Skeletal muscle tissue (tissue), 4 donors: Measurements from ENCODE around the gene FA2H. TPM values are rescaled to one million over a fixed set of nuclear protein-coding genes. Genes with fewer than 3 reads are reported as not detected.

Source experiments
- H3K27ac ChIP-seq: one replicate; pipeline ENCODE4 v1.7.0; 2013; ENCODE audit warnings: mild to moderate bottlenecking, low read depth, low read length, inconsistent platforms
- H3K27me3 ChIP-seq, 3 donors: one replicate each; pipeline ENCODE4 v1.7.0; 2013; ENCODE audit warnings: low read length in 3 of 3; ENCODE audit not compliant: control insufficient read depth in 3 of 3, insufficient read depth in 3 of 3
- H3K36me3 ChIP-seq, 3 donors: one replicate each; pipeline ENCODE4 v1.7.0; 2013; ENCODE audit warnings: low read length in 3 of 3; ENCODE audit not compliant: control insufficient read depth in 3 of 3, insufficient read depth in 3 of 3
- H3K4me1 ChIP-seq, 3 donors: one replicate each; pipeline ENCODE4 v1.7.0; 2013; ENCODE audit warnings: low read length in 3 of 3, mild to moderate bottlenecking in 3 of 3; ENCODE audit not compliant: control insufficient read depth in 3 of 3, insufficient read depth in 3 of 3
- H3K4me3 ChIP-seq, 3 donors: one replicate each; pipeline ENCODE4 v1.7.0; 2013; ENCODE audit warnings: low read length in 3 of 3
- H3K9ac ChIP-seq, 3 donors: one replicate each; pipeline ENCODE4 v1.7.0; 2013; ENCODE audit warnings: low read length in 3 of 3, mild to moderate bottlenecking in 3 of 3, moderate library complexity in 2 of 3, low read depth in 1 of 3
- H3K9me3 ChIP-seq, 3 donors: one replicate each; pipeline ENCODE4 v1.7.0; 2013; ENCODE audit warnings: low read length in 3 of 3; ENCODE audit not compliant: control insufficient read depth in 3 of 3
- total RNA-seq: library from RNA; depleted of rRNA; stranded (reverse); fragments of >200 nt; gene quantifications from one replicate; pipeline ENCODE4 v1.2.3, GENCODE V29; 2014
- donor health status: Osteomylitis.

FA2H gene
- total RNA-seq, 1 donor from 2014 or later = not detected

DNA sequence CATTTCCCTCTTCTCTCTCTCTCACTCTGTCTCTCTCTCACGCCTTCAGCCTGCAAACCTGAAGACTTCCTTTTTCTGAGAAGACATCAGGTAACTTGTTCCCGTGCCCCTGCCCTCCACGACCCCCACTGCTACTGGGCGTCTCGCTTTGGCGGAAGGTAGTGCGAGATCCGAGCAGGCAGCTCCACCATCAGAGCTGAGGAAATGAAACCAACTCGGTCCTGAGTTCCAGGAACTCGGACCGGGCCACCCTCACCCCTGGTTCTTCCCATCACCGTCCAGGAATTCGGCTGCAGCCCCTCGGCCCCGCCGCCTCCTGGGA is 74.5 kb downstream of the FA2H start:
- H3K4me1 ChIP-seq = peaks cover 8 to 13% (median 8%) of the 10 kb centered on the region in 3 donors
- peaks cover 0 to 7% (median 4%) of the 10 kb centered on the region in 3 donors for H3K27me3 ChIP-seq
- H3K9me3 ChIP-seq = no peaks in the 10 kb centered on the region
- no peaks in the 10 kb centered on the region for H3K36me3 ChIP-seq
- peak overlapping the region; percentile 81 for H3K27ac ChIP-seq
- peak overlapping the region; percentile 80 to 88 (median 84) for H3K4me3 ChIP-seq
- peak overlapping the region; percentile 69 to 81 (median 79) for H3K9ac ChIP-seq

DNA sequence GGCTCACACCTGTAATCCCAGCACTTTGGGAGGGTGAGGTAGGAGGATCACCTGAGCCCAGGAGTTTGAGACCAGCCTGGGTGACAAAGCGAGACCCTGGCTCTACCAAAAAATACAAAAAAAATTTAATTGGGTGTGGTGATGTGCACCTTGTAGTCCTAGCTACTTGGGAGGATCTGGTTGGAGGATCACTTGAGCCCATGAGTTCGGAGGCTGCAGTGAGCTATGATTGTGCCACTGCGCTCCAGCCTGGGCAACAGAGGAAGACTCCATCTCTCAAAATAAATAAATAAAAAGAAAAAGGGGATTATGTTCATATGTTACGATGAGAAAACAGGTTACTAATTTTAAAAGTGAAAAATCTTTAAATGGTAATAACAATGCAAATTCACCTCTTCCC is 75.0 kb downstream of the FA2H start:
- H3K4me3 ChIP-seq = peak overlapping the region in 2 of 3 donors; percentile 80 to 84
- peaks cover 0 to 7% (median 4%) of the 10 kb centered on the region in 3 donors for H3K27me3 ChIP-seq
- H3K27ac ChIP-seq = no peak overlapping the region
- no peaks in the 10 kb centered on the region for H3K36me3 ChIP-seq
- no peak overlapping the region for H3K9ac ChIP-seq
- peaks cover 8 to 13% (median 8%) of the 10 kb centered on the region in 3 donors for H3K4me1 ChIP-seq
- H3K9me3 ChIP-seq = no peaks in the 10 kb centered on the region

DNA sequence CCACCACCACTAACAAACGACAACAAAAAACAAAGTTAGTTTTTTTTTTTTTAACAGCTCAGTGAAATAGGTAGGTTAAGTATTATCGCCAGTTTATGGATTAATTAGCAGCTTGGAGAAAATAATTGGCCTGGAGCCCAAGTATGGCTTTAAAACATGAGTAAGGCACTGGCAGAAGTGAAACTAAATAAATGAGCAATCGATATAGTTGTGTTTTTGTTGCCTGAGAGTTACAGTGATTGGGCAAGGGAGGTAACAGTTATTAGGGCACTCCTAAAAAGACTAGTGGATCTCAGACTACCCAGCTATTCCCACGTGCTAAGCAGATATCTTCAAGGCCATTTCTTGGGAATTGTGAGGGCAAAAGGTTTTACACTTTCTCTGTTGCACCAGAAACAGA is 76.4 kb downstream of the FA2H start:
- H3K4me3 ChIP-seq = no peak overlapping the region
- no peak overlapping the region for H3K9ac ChIP-seq
- H3K4me1 ChIP-seq = peaks cover 8 to 13% (median 8%) of the 10 kb centered on the region in 3 donors
- peaks cover 0 to 7% (median 4%) of the 10 kb centered on the region in 3 donors for H3K27me3 ChIP-seq
- no peaks in the 10 kb centered on the region for H3K9me3 ChIP-seq
- no peaks in the 10 kb centered on the region for H3K36me3 ChIP-seq
- H3K27ac ChIP-seq = no peak overlapping the region

DNA sequence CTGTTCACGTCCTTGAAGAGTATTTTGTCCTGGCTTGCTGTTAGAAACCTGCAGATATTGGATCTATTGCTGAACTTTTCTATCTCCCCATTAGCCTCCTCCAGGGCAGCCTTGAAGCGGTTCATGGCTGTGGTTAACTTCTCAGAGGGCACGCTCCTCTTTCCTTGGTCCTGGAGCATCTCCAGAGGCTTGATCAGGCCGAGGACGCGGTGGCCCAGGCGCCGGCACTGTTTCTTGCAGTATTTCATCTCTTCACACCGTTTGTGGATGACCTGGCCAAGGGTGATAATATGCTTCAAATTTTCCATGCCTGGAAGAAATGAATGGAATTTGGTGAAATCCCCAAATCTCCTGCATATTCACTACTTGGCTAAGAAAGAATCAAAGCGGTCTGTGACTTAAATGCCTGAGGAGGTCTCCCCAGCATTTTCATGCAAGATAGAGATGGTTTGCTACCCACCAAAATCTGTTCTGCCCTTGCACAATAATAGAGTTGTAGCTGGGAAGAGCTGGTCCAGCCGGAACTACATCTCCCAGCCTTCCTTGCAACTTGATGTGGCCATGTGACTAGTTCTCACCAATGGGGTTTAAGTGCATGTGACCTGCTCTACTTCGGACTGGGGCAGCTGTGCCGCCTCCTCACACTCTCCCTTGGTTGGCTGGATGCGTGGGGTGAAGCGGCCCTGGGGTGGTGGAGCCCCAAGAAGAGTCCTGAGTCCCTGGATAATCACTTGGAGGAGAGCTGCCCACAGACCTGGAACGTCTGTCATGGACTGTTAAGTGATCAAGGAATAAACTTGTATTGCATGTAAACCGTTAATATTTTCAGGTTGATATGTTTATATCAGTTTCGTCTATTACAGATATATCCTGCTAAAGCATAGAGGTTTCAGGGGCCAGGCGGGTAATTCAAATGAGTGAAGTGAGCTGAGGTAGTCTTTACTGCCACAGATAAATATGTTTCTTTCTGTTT is 78.9 kb downstream of the FA2H start:
- Histone ChIP-seq H3K4me1 (peaks cover 3 to 7% (median 7%) of the 10 kb centered on the region in 3 donors), H3K4me3 (peak overlapping the region; percentile 71 to 85 (median 84)), H3K9me3 (no peaks in the 10 kb centered on the region), H3K9ac (peak overlapping the region; percentile 4 to 77 (median 71)), H3K36me3 (peaks cover 0 to 8% (median 5%) of the 10 kb centered on the region in 3 donors), H3K27ac (peak overlapping the region; percentile 4), H3K27me3 (peaks cover 0 to 7% (median 4%) of the 10 kb centered on the region in 3 donors)

DNA sequence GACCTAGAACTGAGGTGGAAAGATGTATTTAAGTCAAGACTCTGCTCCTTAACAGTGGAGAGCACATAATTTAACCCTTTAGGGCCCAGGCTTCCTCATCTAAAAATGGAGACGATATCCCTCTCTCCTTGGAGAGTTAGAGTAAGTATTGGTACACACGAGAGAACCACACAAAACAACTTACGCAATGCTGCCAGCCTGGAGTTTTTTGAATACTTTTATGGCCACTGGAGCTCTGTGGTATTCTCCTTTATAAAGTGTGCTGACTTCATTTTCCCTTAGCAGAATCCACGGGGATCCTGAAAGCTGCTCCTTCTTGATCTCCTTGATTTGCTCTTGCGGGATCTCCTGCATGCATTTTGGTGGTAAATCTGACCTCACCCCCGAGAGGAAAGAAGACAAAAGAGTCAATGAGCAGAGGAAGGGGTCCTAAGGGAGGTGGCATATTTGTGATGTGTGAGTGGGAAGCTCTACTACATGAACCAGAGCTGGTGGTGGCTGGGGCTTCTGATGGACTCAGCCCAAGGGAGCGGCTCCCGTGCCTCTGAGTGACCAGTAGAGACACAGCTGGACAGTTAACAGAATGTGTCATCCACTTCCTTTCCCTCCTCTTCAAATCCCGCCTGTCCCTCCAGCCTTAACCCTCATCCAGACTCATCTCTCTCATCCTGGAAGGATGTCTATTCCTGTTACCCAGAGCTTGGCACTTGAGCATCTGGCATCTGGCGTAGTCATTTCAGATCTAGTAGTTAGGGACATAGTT is 83.3 kb downstream of the FA2H start:
- Histone ChIP-seq H3K27me3 (no peaks in the 10 kb centered on the region), H3K4me3 (no peak overlapping the region), H3K27ac (no peak overlapping the region), H3K36me3 (peaks cover 0 to 8% (median 5%) of the 10 kb centered on the region in 3 donors), H3K9me3 (no peaks in the 10 kb centered on the region), H3K9ac (no peak overlapping the region), H3K4me1 (no peaks in the 10 kb centered on the region)

DNA sequence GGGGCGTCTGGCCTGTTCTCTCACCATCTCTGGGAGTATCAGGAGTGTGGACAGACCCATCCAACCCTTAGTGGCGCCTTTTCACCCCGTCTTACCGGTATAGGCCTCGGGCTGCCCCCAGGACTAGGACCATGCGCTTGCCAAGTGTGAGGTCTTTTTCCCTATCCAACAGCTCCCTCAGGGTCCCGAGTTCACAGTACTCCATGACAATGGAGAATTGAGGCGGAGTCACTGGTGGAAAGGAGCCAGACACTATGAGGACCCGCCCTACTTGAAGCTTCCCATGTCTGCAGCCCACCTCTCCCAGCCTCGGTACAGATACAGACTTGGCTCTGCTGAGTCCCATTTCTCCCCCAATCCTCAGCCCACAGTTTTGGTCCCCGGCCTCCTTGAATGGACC is 92.1 kb downstream of the FA2H start:
- H3K4me3 ChIP-seq = no peak overlapping the region
- H3K27ac ChIP-seq = no peak overlapping the region
- peaks cover 0 to 5% (median 2%) of the 10 kb centered on the region in 3 donors for H3K36me3 ChIP-seq
- H3K9ac ChIP-seq = no peak overlapping the region
- no peaks in the 10 kb centered on the region for H3K4me1 ChIP-seq
- H3K9me3 ChIP-seq = no peaks in the 10 kb centered on the region
- H3K27me3 ChIP-seq = no peaks in the 10 kb centered on the region

DNA sequence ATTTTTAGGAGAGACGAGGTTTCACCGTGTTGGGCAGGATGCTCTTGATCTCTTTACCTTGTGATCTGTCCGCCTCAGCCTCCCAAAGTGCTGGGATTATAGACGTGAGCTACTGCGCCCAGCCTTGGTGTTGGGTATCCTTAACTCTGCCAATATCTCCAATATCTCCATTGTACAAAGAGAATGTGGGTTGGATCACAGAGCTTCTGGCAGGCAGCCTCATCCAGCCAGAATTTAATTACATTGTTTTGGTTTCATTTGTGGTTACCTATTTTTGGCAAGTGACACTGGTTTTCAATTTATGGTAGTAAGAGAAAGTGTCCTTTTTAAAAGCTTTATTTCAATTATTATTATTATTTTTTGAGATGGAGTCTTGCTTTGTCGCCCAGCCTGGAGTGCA is 93.9 kb downstream of the FA2H start:
- no peaks in the 10 kb centered on the region for H3K9me3 ChIP-seq
- no peak overlapping the region for H3K9ac ChIP-seq
- H3K27me3 ChIP-seq = no peaks in the 10 kb centered on the region
- no peaks in the 10 kb centered on the region for H3K4me1 ChIP-seq
- H3K4me3 ChIP-seq = no peak overlapping the region
- H3K36me3 ChIP-seq = peaks cover 0 to 8% (median 4%) of the 10 kb centered on the region in 3 donors
- H3K27ac ChIP-seq = no peak overlapping the region

DNA sequence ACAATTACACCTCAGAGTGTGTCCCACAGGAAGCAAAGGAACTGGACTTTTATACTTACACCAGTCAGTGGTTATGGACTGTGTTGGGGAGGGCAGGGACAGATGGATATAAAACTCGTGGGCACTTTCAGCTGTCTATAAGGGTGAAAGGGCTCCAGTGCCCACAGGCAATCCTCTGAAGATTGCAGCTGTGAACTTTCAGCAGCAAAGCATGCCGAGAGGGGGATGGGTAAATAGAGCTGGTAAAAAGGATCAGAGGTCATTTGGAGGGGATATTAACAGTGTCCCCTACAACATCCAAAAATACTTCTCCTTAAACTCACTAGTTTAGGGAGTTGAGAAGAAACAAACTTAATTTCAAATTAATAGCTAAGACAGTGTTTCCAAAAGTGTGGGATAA is 94.6 kb downstream of the FA2H start:
- Histone ChIP-seq H3K4me1 (no peaks in the 10 kb centered on the region), H3K4me3 (no peak overlapping the region), H3K27me3 (no peaks in the 10 kb centered on the region), H3K9ac (no peak overlapping the region), H3K9me3 (no peaks in the 10 kb centered on the region), H3K27ac (no peak overlapping the region), H3K36me3 (peaks cover 4 to 8% (median 4%) of the 10 kb centered on the region in 3 donors)

DNA sequence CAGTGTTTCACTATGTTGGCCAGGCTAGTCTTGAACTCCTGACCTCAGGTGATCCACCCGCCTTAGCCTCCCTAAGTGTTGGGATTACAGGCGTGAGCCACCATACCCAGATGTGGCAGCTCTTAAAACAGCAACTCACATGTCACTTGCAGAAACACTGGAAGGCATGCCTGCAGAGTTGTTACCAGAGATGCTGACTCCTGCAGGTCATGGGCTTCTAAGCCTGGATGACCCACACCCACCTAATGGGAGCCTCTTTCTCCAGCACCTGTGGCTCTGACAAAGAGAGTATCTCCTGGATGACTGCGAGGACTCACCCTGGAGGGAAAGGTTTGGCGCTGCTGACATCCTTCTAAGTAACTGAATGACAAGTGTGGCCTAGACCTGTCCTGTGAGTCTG is 96.8 kb downstream of the FA2H start:
- Histone ChIP-seq H3K27ac (no peak overlapping the region), H3K4me3 (no peak overlapping the region), H3K4me1 (no peaks in the 10 kb centered on the region), H3K27me3 (no peaks in the 10 kb centered on the region), H3K9ac (no peak overlapping the region), H3K9me3 (no peaks in the 10 kb centered on the region), H3K36me3 (peaks cover 4 to 8% (median 4%) of the 10 kb centered on the region in 3 donors)

DNA sequence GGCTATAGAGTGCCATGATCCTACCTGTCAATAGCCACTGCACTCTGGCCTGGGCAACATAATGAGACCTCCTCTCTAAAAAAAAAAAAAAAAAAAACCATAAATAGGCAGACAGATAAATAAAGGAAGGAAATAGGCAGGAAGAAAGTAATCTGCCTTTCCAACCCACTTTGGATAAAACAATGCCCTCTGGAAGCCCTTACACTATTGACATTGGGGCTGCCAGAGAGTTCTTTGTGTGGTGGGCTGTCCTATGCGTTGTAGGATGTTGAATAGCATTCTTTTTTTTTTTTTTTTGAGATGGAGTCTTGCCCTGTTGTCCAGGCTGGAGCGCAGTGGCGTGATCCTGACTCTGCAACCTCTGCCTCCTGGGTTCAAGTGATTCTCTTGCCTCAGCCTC is 100.7 kb downstream of the FA2H start:
- Histone ChIP-seq H3K27me3 (no peaks in the 10 kb centered on the region), H3K9ac (no peak overlapping the region), H3K9me3 (no peaks in the 10 kb centered on the region), H3K27ac (no peak overlapping the region), H3K36me3 (peaks cover 2 to 5% (median 4%) of the 10 kb centered on the region in 3 donors), H3K4me3 (no peak overlapping the region), H3K4me1 (no peaks in the 10 kb centered on the region)
